ENCODE data around the gene SLC26A8. TPM values are rescaled to one million over a fixed set of nuclear protein-coding genes. Genes with fewer than 3 reads are reported as not detected.

Gene SLC26A8
- total RNA-seq, 1 experiment from 2014 or later, result 1.8 TPM

DNA sequence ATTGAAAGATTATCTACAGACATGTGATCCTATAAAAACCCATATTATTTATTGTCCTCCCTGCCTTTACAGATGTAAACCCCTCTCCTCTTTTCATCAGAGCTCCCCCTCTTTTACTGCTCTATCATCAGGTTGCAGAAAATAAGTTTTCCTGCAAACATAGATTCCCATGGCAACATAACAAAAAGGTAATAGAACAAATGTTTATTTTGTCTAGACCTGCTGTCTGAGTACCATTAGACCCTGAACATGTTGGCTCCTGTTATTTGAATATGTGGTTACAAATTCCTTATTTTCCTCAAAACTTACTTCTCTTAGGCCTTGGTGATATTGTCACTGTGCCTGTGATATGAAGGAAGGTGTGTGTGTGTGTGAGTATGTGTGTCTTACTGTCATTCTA lies 14.7 kb upstream of the SLC26A8 start:
- Mint-ChIP-seq H3K9me3 (ENCODE audit: unreplicated experiment) (no peaks in the 10 kb centered on the region), H3K4me1 (ENCODE audit: low read depth, unreplicated experiment) (peaks cover 35% of the 10 kb centered on the region), H3K27ac (ENCODE audit: unreplicated experiment) (peak overlapping the region; percentile 56), H3K36me3 (ENCODE audit: insufficient read depth, unreplicated experiment) (peaks cover 17% of the 10 kb centered on the region), H3K27me3 (ENCODE audit: insufficient read depth, unreplicated experiment) (no peaks in the 10 kb centered on the region), H3K4me3 (ENCODE audit: unreplicated experiment) (no peak overlapping the region)
- 0 out of 2 replicates have a peak, but pooled peaks cover 2% of the 10 kb centered on the region for H3K4me1 ChIP-seq
- no TSS peak for BruUV-seq (replicated peaks)
- POLR2A ChIA-PET, result no interaction called here
- TF ChIP-seq, protein P1, sequence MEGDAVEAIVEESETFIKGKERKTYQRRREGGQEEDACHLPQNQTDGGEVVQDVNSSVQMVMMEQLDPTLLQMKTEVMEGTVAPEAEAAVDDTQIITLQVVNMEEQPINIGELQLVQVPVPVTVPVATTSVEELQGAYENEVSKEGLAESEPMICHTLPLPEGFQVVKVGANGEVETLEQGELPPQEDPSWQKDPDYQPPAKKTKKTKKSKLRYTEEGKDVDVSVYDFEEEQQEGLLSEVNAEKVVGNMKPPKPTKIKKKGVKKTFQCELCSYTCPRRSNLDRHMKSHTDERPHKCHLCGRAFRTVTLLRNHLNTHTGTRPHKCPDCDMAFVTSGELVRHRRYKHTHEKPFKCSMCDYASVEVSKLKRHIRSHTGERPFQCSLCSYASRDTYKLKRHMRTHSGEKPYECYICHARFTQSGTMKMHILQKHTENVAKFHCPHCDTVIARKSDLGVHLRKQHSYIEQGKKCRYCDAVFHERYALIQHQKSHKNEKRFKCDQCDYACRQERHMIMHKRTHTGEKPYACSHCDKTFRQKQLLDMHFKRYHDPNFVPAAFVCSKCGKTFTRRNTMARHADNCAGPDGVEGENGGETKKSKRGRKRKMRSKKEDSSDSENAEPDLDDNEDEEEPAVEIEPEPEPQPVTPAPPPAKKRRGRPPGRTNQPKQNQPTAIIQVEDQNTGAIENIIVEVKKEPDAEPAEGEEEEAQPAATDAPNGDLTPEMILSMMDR (IDR thresholded peaks at IDR 0.05; ENCODE audit: insufficient read depth in 1 of 2, low read depth in 1 of 2, low read length in 1 of 2, severe bottlenecking in 1 of 2, unreplicated experiment in 1 of 2), result no peak
- H3K36me3 ChIP-seq (ENCODE audit: control insufficient read depth, insufficient read depth, low read length), result no peaks in the 10 kb centered on the region
- H3K4me3 ChIP-seq (ENCODE audit: low read depth, low read length), result no peak overlapping the region
- intact Hi-C loops (cut with micrococcal nuclease; ENCODE audit: unreplicated experiment), result no loop called here
- CTCF ChIA-PET, result no interaction called here
- no peaks in the 10 kb centered on the region for H3K9me3 ChIP-seq
- H3K27me3 ChIP-seq (replicated peaks; ENCODE audit: control insufficient read depth, insufficient read depth, low read length), result no peaks in the 10 kb centered on the region
- no peak for DNase-seq

DNA sequence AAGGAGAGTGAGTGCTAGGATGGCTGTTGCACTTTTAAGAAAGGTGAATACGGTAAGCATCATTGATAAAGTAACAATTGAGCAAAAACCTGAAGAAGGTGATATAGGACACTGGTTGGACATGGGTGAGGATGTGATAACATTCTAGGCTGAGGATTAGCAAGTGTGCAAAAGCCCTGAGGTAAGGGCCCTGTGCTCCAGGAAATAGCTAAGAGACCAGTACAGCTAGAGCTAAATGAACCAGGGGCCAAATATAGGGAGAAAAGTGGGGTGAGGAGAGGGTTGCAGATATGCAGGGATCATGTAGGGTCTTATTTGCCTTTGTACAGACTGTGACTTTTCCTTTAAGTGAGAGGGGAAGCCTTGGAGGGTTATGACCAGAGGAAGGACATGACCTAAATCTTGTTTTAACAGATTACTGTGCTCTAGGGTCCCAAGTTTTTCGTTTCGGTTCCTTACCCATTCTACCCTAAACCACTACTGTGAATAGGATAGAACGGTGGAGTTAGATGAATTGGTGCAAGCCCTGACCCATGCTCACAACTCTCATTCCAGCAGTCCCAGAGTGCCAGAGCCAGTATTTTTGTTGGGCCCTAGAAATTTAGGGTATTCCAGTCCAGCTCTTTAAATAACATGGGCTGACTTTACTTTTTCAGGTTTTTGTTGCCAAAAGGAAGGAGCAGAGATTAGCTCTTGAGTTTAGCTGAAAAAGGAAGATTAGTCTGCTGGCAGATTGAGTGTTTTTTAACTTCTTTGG lies 13.9 kb upstream of the SLC26A8 start:
- H3K9me3 Mint-ChIP-seq (ENCODE audit: unreplicated experiment), result no peaks in the 10 kb centered on the region

DNA sequence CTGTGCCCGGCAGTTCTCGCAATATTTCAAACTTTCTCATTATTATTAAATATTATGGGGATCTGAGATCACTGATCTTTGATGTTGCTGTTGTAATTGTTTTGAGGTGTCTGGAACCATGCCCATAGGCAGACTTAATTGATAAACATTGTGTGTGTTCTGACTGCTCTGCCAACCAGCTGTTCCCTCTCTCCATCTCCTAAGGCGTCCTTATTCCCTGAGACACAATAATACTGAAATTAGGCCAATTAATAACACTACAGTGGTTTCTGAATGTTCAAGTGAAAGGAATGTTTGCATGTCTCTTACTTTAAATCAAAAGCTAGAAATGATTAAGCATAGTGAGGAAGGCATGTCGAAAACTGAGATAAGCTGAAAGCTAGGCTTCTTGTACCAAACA lies 10.8 kb upstream of the SLC26A8 start:
- no peak for DNase-seq
- no peak overlapping the region for H3K4me3 ChIP-seq (ENCODE audit: low read depth, low read length)
- H3K4me1 ChIP-seq, result peaks cover 17% of the 10 kb centered on the region
- no TSS peak for BruUV-seq (replicated peaks)
- no peaks in the 10 kb centered on the region for H3K36me3 ChIP-seq (ENCODE audit: control insufficient read depth, insufficient read depth, low read length)
- H3K27me3 ChIP-seq (replicated peaks; ENCODE audit: control insufficient read depth, insufficient read depth, low read length), result no peaks in the 10 kb centered on the region
- Mint-ChIP-seq H3K36me3 (ENCODE audit: insufficient read depth, unreplicated experiment) (peaks cover 15% of the 10 kb centered on the region), H3K9me3 (ENCODE audit: unreplicated experiment) (no peaks in the 10 kb centered on the region), H3K4me3 (ENCODE audit: unreplicated experiment) (no peak overlapping the region), H3K27ac (ENCODE audit: unreplicated experiment) (no peak overlapping the region), H3K27me3 (ENCODE audit: insufficient read depth, unreplicated experiment) (no peaks in the 10 kb centered on the region), H3K4me1 (ENCODE audit: low read depth, unreplicated experiment) (peaks cover 23% of the 10 kb centered on the region)
- intact Hi-C loops (cut with micrococcal nuclease; ENCODE audit: unreplicated experiment), result no loop called here
- POLR2A ChIA-PET, result no interaction called here
- CTCF ChIA-PET, result no interaction called here
- TF ChIP-seq, protein P1 (IDR thresholded peaks at IDR 0.05; ENCODE audit: insufficient read depth in 1 of 2, low read depth in 1 of 2, low read length in 1 of 2, severe bottlenecking in 1 of 2, unreplicated experiment in 1 of 2), result no peak
- no peaks in the 10 kb centered on the region for H3K9me3 ChIP-seq

More for the DNA sequence above, 13.9 kb upstream of the SLC26A8 start:
- no peaks in the 10 kb centered on the region for H3K36me3 ChIP-seq (ENCODE audit: control insufficient read depth, insufficient read depth, low read length)
- no peak for DNase-seq
- H3K9me3 ChIP-seq, result no peaks in the 10 kb centered on the region
- Mint-ChIP-seq H3K36me3 (ENCODE audit: insufficient read depth, unreplicated experiment) (peaks cover 15% of the 10 kb centered on the region), H3K4me1 (ENCODE audit: low read depth, unreplicated experiment) (peaks cover 35% of the 10 kb centered on the region), H3K4me3 (ENCODE audit: unreplicated experiment) (no peak overlapping the region), H3K27me3 (ENCODE audit: insufficient read depth, unreplicated experiment) (no peaks in the 10 kb centered on the region), H3K27ac (ENCODE audit: unreplicated experiment) (no peak overlapping the region)
- CTCF ChIA-PET, result no interaction called here
- TF ChIP-seq, protein P1 (IDR thresholded peaks at IDR 0.05; ENCODE audit: insufficient read depth in 1 of 2, low read depth in 1 of 2, low read length in 1 of 2, severe bottlenecking in 1 of 2, unreplicated experiment in 1 of 2), result no peak
- H3K4me3 ChIP-seq (ENCODE audit: low read depth, low read length), result no peak overlapping the region
- 0 out of 2 replicates have a peak, but pooled peaks cover 6% of the 10 kb centered on the region for H3K4me1 ChIP-seq
- no TSS peak for BruUV-seq (replicated peaks)
- intact Hi-C loops (cut with micrococcal nuclease; ENCODE audit: unreplicated experiment), result no loop called here
- no peaks in the 10 kb centered on the region for H3K27me3 ChIP-seq (replicated peaks; ENCODE audit: control insufficient read depth, insufficient read depth, low read length)
- POLR2A ChIA-PET, result no interaction called here

Measured in Caco-2 (cell line).